GM18520 (cell line): Measurements from ENCODE around the gene PRKN.
A peak's percentile ranks its signal among the peaks of the same experiment; 100 is the strongest.

Experiments
- ATAC-seq: cut with Tn5 transposase; IDR thresholded peaks from one replicate; pipeline ENCODE4 v1.9.1; 2021; ENCODE audit not compliant: unreplicated experiment

PRKN gene

GRCh38 chr6:161414180-161414579 lies 1313.4 kb downstream of the PRKN start:
- ATAC-seq = no peak

- no peak for ATAC-seq
These were observed 1314.2 kb downstream of the PRKN start for GRCh38 chr6:161413355-161413771.

GRCh38 chr6:161412795-161413194 lies 1314.8 kb downstream of the PRKN start:
- ATAC-seq = no peak

GRCh38 chr6:161411265-161411944 lies 1316.2 kb downstream of the PRKN start:
- no peak for ATAC-seq

GRCh38 chr6:161410736-161411135 lies 1316.8 kb downstream of the PRKN start:
- ATAC-seq = no peak

GRCh38 chr6:161410076-161410475 lies 1317.5 kb downstream of the PRKN start:
- no peak for ATAC-seq

- ATAC-seq = no peak
These were observed 1318.2 kb downstream of the PRKN start for GRCh38 chr6:161409353-161409752.

- no peak for ATAC-seq
These were observed 1319.5 kb downstream of the PRKN start for GRCh38 chr6:161408041-161408440.

- ATAC-seq = no peak
These were observed 1320.0 kb downstream of the PRKN start for GRCh38 chr6:161407581-161407980.

GRCh38 chr6:161407115-161407514 lies 1320.5 kb downstream of the PRKN start:
- ATAC-seq = no peak

- ATAC-seq = no peak
These were observed 1320.9 kb downstream of the PRKN start for GRCh38 chr6:161406646-161407045.

- no peak for ATAC-seq
These were observed 1322.1 kb downstream of the PRKN start for GRCh38 chr6:161405418-161405817.

- no peak for ATAC-seq
These were observed 1323.8 kb downstream of the PRKN start for GRCh38 chr6:161403717-161404116.

GRCh38 chr6:161401587-161402309 lies 1325.8 kb downstream of the PRKN start:
- ATAC-seq = no peak

- no peak for ATAC-seq
These were observed 1326.9 kb downstream of the PRKN start for GRCh38 chr6:161400671-161401070.

GRCh38 chr6:161396539-161396938 lies 1331.0 kb downstream of the PRKN start:
- no peak for ATAC-seq

- no peak for ATAC-seq
These were observed 1331.8 kb downstream of the PRKN start for GRCh38 chr6:161395716-161396231.

- ATAC-seq = no peak
These were observed 1333.1 kb downstream of the PRKN start for GRCh38 chr6:161394437-161394836.

GRCh38 chr6:161393839-161394364 lies 1333.7 kb downstream of the PRKN start:
- ATAC-seq = peak; percentile 100

- ATAC-seq = no peak
These were observed 1334.3 kb downstream of the PRKN start for GRCh38 chr6:161393292-161393691.

- ATAC-seq = no peak
These were observed 1337.8 kb downstream of the PRKN start for GRCh38 chr6:161389756-161390155.

GRCh38 chr6:161383951-161384350 lies 1343.6 kb downstream of the PRKN start:
- no peak for ATAC-seq
